Mammary epithelial cell (primary cell): Measurements from ENCODE around the gene PRCD.

ENCODE experiments used
- EZH2 ChIP-seq: IDR thresholded peaks from 2 replicates; pipeline ENCODE4 v1.6.1; 2012; ENCODE audit warnings: low read length, inconsistent platforms, borderline replicate concordance
- TF ChIP-seq, protein P1 (sequence below), 2 donors: IDR thresholded peaks in 1 of 2; conservative IDR thresholded peaks in 1 of 2; 2 replicates each; pipeline ENCODE4 v1.5.1; 2011 to 2012; ENCODE audit warnings: inconsistent platforms in 2 of 2, low read length in 2 of 2, mild to moderate bottlenecking in 2 of 2, control low read depth in 1 of 2, low read depth in 1 of 2; ENCODE audit not compliant: insufficient read depth in 1 of 2; ENCODE audit errors: extremely low read depth in 1 of 2

DNA sequence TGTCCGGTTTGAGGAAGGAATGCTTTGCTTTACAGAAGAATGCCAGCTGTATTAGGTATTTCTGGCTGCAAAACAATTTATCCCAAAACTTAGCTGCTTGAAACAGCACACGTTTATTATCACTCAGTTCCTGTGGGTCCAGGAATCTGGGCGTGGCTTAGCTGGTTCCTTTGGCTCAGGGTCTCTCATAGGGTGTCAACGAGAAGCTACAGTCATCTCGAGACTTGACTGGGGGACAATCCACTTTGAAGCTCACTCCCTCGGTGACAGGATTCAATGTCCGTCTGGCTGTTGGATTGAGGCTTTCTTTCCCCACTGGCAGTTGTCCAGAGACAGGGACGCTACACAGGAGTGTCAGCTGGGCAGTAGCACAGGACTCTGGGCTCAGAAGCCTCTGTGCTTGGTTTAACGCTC lies 29.0 kb upstream of the PRCD start:
- no peak for TF ChIP-seq EZH2
- TF ChIP-seq, protein P1, sequence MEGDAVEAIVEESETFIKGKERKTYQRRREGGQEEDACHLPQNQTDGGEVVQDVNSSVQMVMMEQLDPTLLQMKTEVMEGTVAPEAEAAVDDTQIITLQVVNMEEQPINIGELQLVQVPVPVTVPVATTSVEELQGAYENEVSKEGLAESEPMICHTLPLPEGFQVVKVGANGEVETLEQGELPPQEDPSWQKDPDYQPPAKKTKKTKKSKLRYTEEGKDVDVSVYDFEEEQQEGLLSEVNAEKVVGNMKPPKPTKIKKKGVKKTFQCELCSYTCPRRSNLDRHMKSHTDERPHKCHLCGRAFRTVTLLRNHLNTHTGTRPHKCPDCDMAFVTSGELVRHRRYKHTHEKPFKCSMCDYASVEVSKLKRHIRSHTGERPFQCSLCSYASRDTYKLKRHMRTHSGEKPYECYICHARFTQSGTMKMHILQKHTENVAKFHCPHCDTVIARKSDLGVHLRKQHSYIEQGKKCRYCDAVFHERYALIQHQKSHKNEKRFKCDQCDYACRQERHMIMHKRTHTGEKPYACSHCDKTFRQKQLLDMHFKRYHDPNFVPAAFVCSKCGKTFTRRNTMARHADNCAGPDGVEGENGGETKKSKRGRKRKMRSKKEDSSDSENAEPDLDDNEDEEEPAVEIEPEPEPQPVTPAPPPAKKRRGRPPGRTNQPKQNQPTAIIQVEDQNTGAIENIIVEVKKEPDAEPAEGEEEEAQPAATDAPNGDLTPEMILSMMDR (conservative IDR thresholded peaks at IDR 0.05 in 1 of 2, IDR thresholded peaks at IDR 0.05 in 1 of 2; ENCODE audit: extremely low read depth in 1 of 2, insufficient read depth in 1 of 2, low read depth in 1 of 2, low read length in 2 of 2) = no peak
